H1 (cell line): Measurements from ENCODE around the gene SGCE. TPM values are rescaled to one million over a fixed set of nuclear protein-coding genes. Genes with fewer than 3 reads are reported as not detected.

ENCODE experiments used
- CTCF ChIA-PET: fragments of 300-600 bp; sonication (Branson Sonifier 250); formaldehyde crosslinking; loops from one replicate; lab custom pipeline; 2021; ENCODE audit not compliant: partially characterized antibody; lab: Charles Lee
- POLR2A ChIA-PET: fragments of 300-600 bp; sonication (Branson Sonifier 250); formaldehyde crosslinking; loops from one replicate; lab custom pipeline; 2021; ENCODE audit warnings: inconsistent platforms; ENCODE audit not compliant: partially characterized antibody; lab: Charles Lee
- DNase-seq, 2 experiments: peaks; one replicate each; pipeline versions ENCODE4 v3.0.0 to v3.0.0-alpha.2; 2010 to 2022; ENCODE audit warnings: low spot score in 2 of 2, low read depth in 1 of 2, mixed read lengths in 1 of 2
- FAIRE-seq: peaks from 2 replicates; lab custom pipeline; 2011; peaks lifted over from hg19 to GRCh38; lab: Jason Lieb, UNC
- H2AFZ ChIP-seq: 2 replicates; pipeline ENCODE4 v1.8.1; 2012; ENCODE audit warnings: low read length, inconsistent platforms
- H2AK5ac ChIP-seq: 2 replicates; pipeline ENCODE4 v1.6.1; 2013; ENCODE audit warnings: low read depth, low read length
- H2BK120ac ChIP-seq: replicated peaks from 2 replicates; pipeline ENCODE3; 2013; ENCODE audit warnings: low read depth, low read length, inconsistent platforms
- H2BK12ac ChIP-seq: 2 replicates; pipeline ENCODE4 v1.6.1; 2013; ENCODE audit warnings: low read depth, low read length
- H2BK15ac ChIP-seq: 2 replicates; pipeline ENCODE4 v1.6.1; 2013; ENCODE audit warnings: low read length
- H2BK20ac ChIP-seq: 2 replicates; pipeline ENCODE4 v1.6.1; 2013; ENCODE audit warnings: low read length
- H2BK5ac ChIP-seq: 2 replicates; pipeline ENCODE4 v1.6.1; 2013; ENCODE audit warnings: low read depth, low read length
- H3K14ac ChIP-seq: 2 replicates; pipeline ENCODE4 v1.6.1; 2013; ENCODE audit warnings: inconsistent platforms; ENCODE audit not compliant: insufficient read length
- H3K18ac ChIP-seq: 2 replicates; pipeline ENCODE4 v1.6.1; 2013; ENCODE audit warnings: low read length; ENCODE audit errors: extremely low read depth
- H3K23ac ChIP-seq: 2 replicates; pipeline ENCODE4 v1.6.1; 2013; ENCODE audit warnings: inconsistent platforms; ENCODE audit not compliant: insufficient read length
- H3K23me2 ChIP-seq: 2 replicates; pipeline ENCODE4 v1.6.1; 2013; ENCODE audit warnings: low read depth, low read length
- H3K27ac ChIP-seq: 2 replicates; pipeline ENCODE4 v1.6.1; 2011; ENCODE audit warnings: low read depth, low read length, inconsistent platforms
- H3K27me3 ChIP-seq, 4 experiments: replicated peaks in 1 of 4; 1 replicate in 1 of 4; 2 replicates in 3 of 4; pipeline versions ENCODE4 v1.6.1 to v1.8.1; 2011 to 2013; ENCODE audit warnings: low read length in 3 of 4, mild to moderate bottlenecking in 3 of 4, inconsistent platforms in 2 of 4, mixed read lengths in 2 of 4, moderate library complexity in 1 of 4; ENCODE audit not compliant: control insufficient read depth in 3 of 4, insufficient read depth in 3 of 4; ENCODE audit errors: extremely low read depth in 1 of 4
- H3K36me3 ChIP-seq, 4 experiments: 2 replicates each; pipeline versions ENCODE4 v1.6.1 to v1.8.1; 2011 to 2013; ENCODE audit warnings: mild to moderate bottlenecking in 4 of 4, low read length in 3 of 4, moderate library complexity in 2 of 4, control low read depth in 1 of 4, inconsistent platforms in 1 of 4; ENCODE audit not compliant: insufficient read depth in 4 of 4, control insufficient read depth in 2 of 4
- H3K4ac ChIP-seq: replicated peaks from 2 replicates; pipeline ENCODE3; 2013; ENCODE audit warnings: low read length, low read depth, mixed read lengths, inconsistent platforms; ENCODE audit not compliant: insufficient read length
- H3K4me1 ChIP-seq, 4 experiments: replicated peaks in 1 of 4; 1 replicate in 1 of 4; 2 replicates in 3 of 4; pipeline versions ENCODE4 v1.6.1 to v1.8.1; 2011 to 2013; ENCODE audit warnings: low read length in 3 of 4, inconsistent platforms in 2 of 4, mixed read lengths in 1 of 4; ENCODE audit not compliant: insufficient read depth in 4 of 4, control insufficient read depth in 3 of 4
- H3K4me2 ChIP-seq, 2 experiments: 2 replicates each; pipeline versions ENCODE4 v1.6.1 to v1.8.1; 2011 to 2013; ENCODE audit warnings: low read depth in 2 of 2, low read length in 2 of 2, control low read depth in 1 of 2, inconsistent platforms in 1 of 2, mild to moderate bottlenecking in 1 of 2; ENCODE audit not compliant: insufficient read depth in 1 of 2
- H3K4me3 ChIP-seq, 4 experiments: fragments of 200-600, 300-600 bp in 1 of 4; sonication (generic), shearing (Covaris generic), sonication (Bioruptor Twin) in 1 of 4; 2 replicates each; pipeline versions ENCODE4 v1.5.1 to v1.8.1; 2011 to 2016; ENCODE audit warnings: low read length in 4 of 4, low read depth in 3 of 4, control low read depth in 2 of 4, inconsistent platforms in 2 of 4, mild to moderate bottlenecking in 2 of 4, mixed read lengths in 1 of 4, moderate library complexity in 1 of 4; ENCODE audit not compliant: insufficient read depth in 2 of 4; ENCODE audit errors: extremely low read depth in 1 of 4
- H3K56ac ChIP-seq: replicated peaks from 2 replicates; pipeline ENCODE3; 2013; ENCODE audit warnings: low read depth, mild to moderate bottlenecking, mixed read lengths, low read length, inconsistent platforms; ENCODE audit not compliant: insufficient read length
- H3K79me1 ChIP-seq: 2 replicates; pipeline ENCODE4 v1.6.1; 2013; ENCODE audit warnings: low read depth, low read length, control low read depth
- H3K79me2 ChIP-seq, 2 experiments: 2 replicates each; pipeline versions ENCODE4 v1.6.1 to v1.8.1; 2012 to 2013; ENCODE audit warnings: low read length in 2 of 2, mild to moderate bottlenecking in 2 of 2, inconsistent platforms in 1 of 2; ENCODE audit not compliant: insufficient read depth in 2 of 2, control insufficient read depth in 1 of 2
- H3K9ac ChIP-seq, 4 experiments: replicated peaks in 1 of 4; 1 replicate in 1 of 4; 2 replicates in 3 of 4; pipeline versions ENCODE4 v1.6.1 to v1.8.1; 2011 to 2013; ENCODE audit warnings: low read depth in 3 of 4, low read length in 3 of 4, control low read depth in 2 of 4, mild to moderate bottlenecking in 2 of 4, moderate library complexity in 2 of 4, inconsistent platforms in 1 of 4; ENCODE audit errors: extremely low read depth in 1 of 4
- H3K9me3 ChIP-seq, 2 experiments: 2 replicates each; pipeline versions ENCODE4 v1.6.1 to v1.8.1; 2012 to 2013; ENCODE audit warnings: mild to moderate bottlenecking in 2 of 2, moderate library complexity in 2 of 2, control low read depth in 1 of 2, inconsistent platforms in 1 of 2, low read depth in 1 of 2, low read length in 1 of 2, mixed read lengths in 1 of 2; ENCODE audit not compliant: insufficient read depth in 2 of 2
- H4K20me1 ChIP-seq, 2 experiments: replicated peaks in 1 of 2; 2 replicates each; pipeline versions ENCODE3 to v1.8.1; 2011 to 2013; ENCODE audit warnings: inconsistent platforms in 2 of 2, low read length in 2 of 2, mild to moderate bottlenecking in 1 of 2; ENCODE audit not compliant: insufficient read depth in 2 of 2, control insufficient read depth in 1 of 2
- H4K5ac ChIP-seq: 2 replicates; pipeline ENCODE4 v1.6.1; 2013; ENCODE audit warnings: low read length, low read depth, mixed read lengths, inconsistent platforms; ENCODE audit not compliant: insufficient read length
- H4K8ac ChIP-seq: 2 replicates; pipeline ENCODE4 v1.8.0; 2013; ENCODE audit warnings: mild to moderate bottlenecking, moderate library complexity, low read length, inconsistent platforms; ENCODE audit not compliant: insufficient read depth; ENCODE audit errors: extremely low read depth
- H4K91ac ChIP-seq: replicated peaks from 2 replicates; pipeline ENCODE3; 2013; ENCODE audit warnings: low read length, mixed read lengths, inconsistent platforms; ENCODE audit not compliant: insufficient read length
- CREB1 ChIP-seq: IDR thresholded peaks from 2 replicates; pipeline ENCODE4 v1.6.1; 2012; ENCODE audit warnings: inconsistent platforms
- E2F6 ChIP-seq: IDR thresholded peaks from 2 replicates; pipeline ENCODE4 v1.6.1; 2012; ENCODE audit warnings: inconsistent platforms
- HDAC2 ChIP-seq, 2 experiments: fragments of 300-600 bp in 1 of 2; sonication (generic) in 1 of 2; IDR thresholded peaks; 2 replicates each; pipeline ENCODE4 v1.6.1; 2011 to 2012; ENCODE audit warnings: low read depth in 2 of 2, low read length in 2 of 2, mild to moderate bottlenecking in 2 of 2, moderate library complexity in 2 of 2, borderline replicate concordance in 1 of 2, inconsistent platforms in 1 of 2
- HDAC6 ChIP-seq: IDR thresholded peaks from one replicate; pipeline ENCODE4 v1.7.1; 2012; ENCODE audit warnings: low read depth, mild to moderate bottlenecking, inconsistent platforms, low read length, moderate library complexity
- JUND ChIP-seq: IDR thresholded peaks from 2 replicates; pipeline ENCODE4 v1.6.1; 2011; ENCODE audit warnings: mild to moderate bottlenecking, improper control_type of control experiment, low read length
- MAFK ChIP-seq: IDR thresholded peaks from 2 replicates; pipeline ENCODE4 v1.6.1; 2012; ENCODE audit warnings: low read depth, mild to moderate bottlenecking, improper control_type of control experiment, low read length
- MAX ChIP-seq: IDR thresholded peaks from 2 replicates; pipeline ENCODE4 v1.6.1; 2012; ENCODE audit warnings: inconsistent platforms
- NRF1 ChIP-seq: IDR thresholded peaks from 2 replicates; pipeline ENCODE4 v1.6.1; 2011; ENCODE audit warnings: mild to moderate bottlenecking, low read depth, low read length, improper control_type of control experiment
- RBBP5 ChIP-seq: IDR thresholded peaks from 2 replicates; pipeline ENCODE4 v1.7.1; 2012; ENCODE audit warnings: low read depth, mild to moderate bottlenecking, inconsistent platforms, low read length, moderate library complexity, borderline replicate concordance
- RNF2 ChIP-seq: fragments of 200-900, 300-1000 bp; sonication (generic); IDR thresholded peaks from 2 replicates; pipeline ENCODE4 v1.7.1; 2016; ENCODE audit warnings: borderline replicate concordance, low read depth, mild to moderate bottlenecking, antibody characterized with exemption, low read length; ENCODE audit not compliant: poor library complexity, severe bottlenecking; ENCODE audit errors: missing control alignments
- SUZ12 ChIP-seq: fragments of 200-600 bp; sonication (generic); IDR thresholded peaks from 2 replicates; pipeline ENCODE4 v1.6.1; 2012; ENCODE audit warnings: mild to moderate bottlenecking, inconsistent platforms, low read length, moderate library complexity, mixed read lengths
- TCF12 ChIP-seq: IDR thresholded peaks from 2 replicates; pipeline ENCODE4 v1.6.1; 2011; ENCODE audit warnings: low read depth, mild to moderate bottlenecking, low read length
- YY1 ChIP-seq: IDR thresholded peaks from 2 replicates; pipeline ENCODE4 v1.6.1; 2011; ENCODE audit warnings: low read depth, mild to moderate bottlenecking, low read length
- ZNF274 ChIP-seq: IDR thresholded peaks from 2 replicates; pipeline ENCODE4 v1.7.0; 2012; ENCODE audit warnings: low read length, borderline replicate concordance; ENCODE audit errors: extremely low read depth
- WGBS, 2 experiments: shearing (Covaris generic) in 1 of 2; methylation state at CpG; one replicate each; pipeline versions ENCODE4 v1.1.6 to v1.1.7; 2013 to 2015; ENCODE audit warnings: low lambda C conversion rate in 2 of 2, mixed read lengths in 2 of 2, inconsistent platforms in 1 of 2, low coverage in 1 of 2, missing lambda C conversion rate in 1 of 2; ENCODE audit not compliant: insufficient replicate concordance in 2 of 2, insufficient coverage in 1 of 2, insufficient read length in 1 of 2; ENCODE audit errors: extremely low coverage in 1 of 2, missing lambda C conversion rate in 1 of 2; 5-methylcytosine and 5-hydroxymethylcytosine counted together
- polyA plus RNA-seq, 7 experiments: library from polyadenylated mRNA; depleted of rRNA in 3 of 7; stranded (reverse) in 5 of 7; unstranded in 2 of 7; fragments of >200 nt in 5 of 7; fragments of 200-250 nt in 2 of 7; gene quantifications; 1 replicate in 5 of 7; 2 replicates in 1 of 7; 4 replicates in 1 of 7; pipeline versions ENCODE4 v1.2.1 to v1.2.3, GENCODE V29; 2011 to 2013; ENCODE audit warnings: missing spikeins in 2 of 7, mixed read lengths in 2 of 7
- total RNA-seq: library from RNA; stranded (reverse); fragmentation: NEBNext Ultra II Directional; extraction: Animal tissue kit (Norgen Biotek cat#: 25700); gene quantifications from 2 replicates; pipeline ENCODE4 v1.2.1, GENCODE V29; 2021

The SGCE gene
- total and polyA plus RNA-seq, 2 of the 8 experiments (the other 6 are each of a cell fraction or from before 2014, with no cell fraction given): 12.8 to 25.0 TPM

- H3K79me1 ChIP-seq: no peaks in the 10 kb centered on the region
- H2AFZ ChIP-seq: no peak overlapping the region
- no peak overlapping the region for H4K8ac ChIP-seq
- no peak overlapping the region for H2AK5ac ChIP-seq
- no peak overlapping the region for H3K9ac ChIP-seq
- 79% methylated on average over 2 of the region's 2 CpGs; no CpG with 5 or more reads in 1 of the 2 experiments for WGBS, 2 experiments
- no peak overlapping the region for H3K14ac ChIP-seq
- no peaks in the 10 kb centered on the region for H3K27me3 ChIP-seq
- H2BK20ac ChIP-seq: no peak overlapping the region
- POLR2A ChIA-PET: no interaction called here
- no peak overlapping the region for H2BK15ac ChIP-seq
- H2BK5ac ChIP-seq: no peak overlapping the region
- H3K27ac ChIP-seq: no peak overlapping the region
- H3K23me2 ChIP-seq: no peaks in the 10 kb centered on the region
- no peak overlapping the region for H2BK12ac ChIP-seq
- H3K79me2 ChIP-seq: no peaks in the 10 kb centered on the region
- H4K91ac ChIP-seq: no peak overlapping the region
- H3K4me3 ChIP-seq: no peak overlapping the region
- H3K23ac ChIP-seq: no peak overlapping the region
- no peak overlapping the region for H4K5ac ChIP-seq
- H2BK120ac ChIP-seq: no peak overlapping the region
- peaks cover 0 to 3% (median 0%) of the 10 kb centered on the region in 4 experiments; a peak in 1 of 8 replicates for H3K36me3 ChIP-seq
- no peak overlapping the region for H3K4ac ChIP-seq
- H3K4me2 ChIP-seq: no peak overlapping the region
- DNase-seq (no peak), FAIRE-seq (no peak)
- H4K20me1 ChIP-seq: no peaks in the 10 kb centered on the region
- H3K4me1 ChIP-seq: no peaks in the 10 kb centered on the region
- H3K18ac ChIP-seq: no peak overlapping the region
- CTCF ChIA-PET: no interaction called here
- no peak overlapping the region for H3K56ac ChIP-seq
- no peaks in the 10 kb centered on the region for H3K9me3 ChIP-seq
- no peak for TF ChIP-seq NRF1
- TF ChIP-seq TCF12: no peak
- TF ChIP-seq JUND: no peak
- TF ChIP-seq MAFK: no peak
- no peak for TF ChIP-seq E2F6
- no peak for TF ChIP-seq RNF2
- TF ChIP-seq HDAC2 (IDR thresholded peaks at IDR 0.05; ENCODE audit: borderline replicate concordance in 1 of 2, low read depth in 2 of 2, low read length in 2 of 2): no peak
- TF ChIP-seq HDAC6: no peak
- TF ChIP-seq MAX: no peak
- TF ChIP-seq SUZ12: no peak
- TF ChIP-seq RBBP5: no peak
- no peak for TF ChIP-seq CREB1
- TF ChIP-seq ZNF274: no peak
- no peak for TF ChIP-seq YY1
Measured at GRCh38 chr7:94621120-94621519, 34.8 kb downstream of the SGCE start.
